Kidney capillary endothelial cell (primary cell): ENCODE data around the gene SYNJ2.

ENCODE experiments used
- DNase-seq: peaks from one replicate; pipeline ENCODE4 v3.0.0-alpha.2; 2018; ENCODE audit warnings: low spot score

Gene SYNJ2

GRCh38 chr6:158060455-158061360, 79.0 kb downstream of the SYNJ2 start:
- DNase-seq: peak; percentile 83

GRCh38 chr6:158061361-158061708, 79.7 kb downstream of the SYNJ2 start:
- DNase-seq: no peak

- no peak for DNase-seq
These were observed 80.2 kb downstream of the SYNJ2 start for GRCh38 chr6:158061709-158062461.

- no peak for DNase-seq
These were observed 82.1 kb downstream of the SYNJ2 start for GRCh38 chr6:158063736-158064135.

- DNase-seq: no peak
These were observed 83.1 kb downstream of the SYNJ2 start for GRCh38 chr6:158064725-158065251.

GRCh38 chr6:158066136-158066781, 84.6 kb downstream of the SYNJ2 start:
- no peak for DNase-seq

- DNase-seq: no peak
These were observed 85.9 kb downstream of the SYNJ2 start for GRCh38 chr6:158067436-158068015.

- DNase-seq: no peak
These were observed 86.7 kb downstream of the SYNJ2 start for GRCh38 chr6:158068156-158068892.

GRCh38 chr6:158068893-158069799, 87.5 kb downstream of the SYNJ2 start:
- DNase-seq: peak; percentile 81

GRCh38 chr6:158069800-158070195, 88.1 kb downstream of the SYNJ2 start:
- peak; percentile 99 for DNase-seq

- DNase-seq: no peak
These were observed 88.8 kb downstream of the SYNJ2 start for GRCh38 chr6:158070513-158070912.

- DNase-seq: no peak
These were observed 89.7 kb downstream of the SYNJ2 start for GRCh38 chr6:158071121-158072082.

- peak; percentile 77 for DNase-seq
These were observed 90.5 kb downstream of the SYNJ2 start for GRCh38 chr6:158072083-158072721.

GRCh38 chr6:158073776-158074175, 92.1 kb downstream of the SYNJ2 start:
- no peak for DNase-seq

- no peak for DNase-seq
These were observed 94.9 kb downstream of the SYNJ2 start for GRCh38 chr6:158076548-158076947.

GRCh38 chr6:158077676-158078075, 96.0 kb downstream of the SYNJ2 start:
- DNase-seq: no peak

- DNase-seq: no peak
These were observed 96.7 kb downstream of the SYNJ2 start for GRCh38 chr6:158078320-158078719.

GRCh38 chr6:158080849-158081656, 99.4 kb downstream of the SYNJ2 start:
- DNase-seq: no peak
